Brain microvascular endothelial cell (primary cell): ENCODE data around the gene TTC7B.
A peak's percentile ranks its signal among the peaks of the same experiment; 100 is the strongest.

Experiments
- DNase-seq: peaks from one replicate; pipeline ENCODE4 v3.0.0-alpha.2; 2020
- H3K27ac ChIP-seq: fragments of 250-450 bp; sonication (Bioruptor Pico); 2 replicates; pipeline ENCODE4 v1.5.1; 2020; ENCODE audit warnings: mild to moderate bottlenecking, moderate library complexity
- H3K27me3 ChIP-seq: fragments of 250-450 bp; sonication (Bioruptor Pico); replicated peaks from 2 replicates; pipeline ENCODE4 v1.5.1; 2020; ENCODE audit warnings: mild to moderate bottlenecking
- H3K36me3 ChIP-seq: fragments of 250-450 bp; sonication (Bioruptor Pico); replicated peaks from 2 replicates; pipeline ENCODE4 v1.5.1; 2020; ENCODE audit warnings: mild to moderate bottlenecking
- H3K4me3 ChIP-seq: 2 replicates; pipeline ENCODE4 v1.5.1; 2011; ENCODE audit warnings: low read depth, mild to moderate bottlenecking, control low read depth, low read length, moderate library complexity
- CTCF ChIP-seq: IDR thresholded peaks from 2 replicates; pipeline ENCODE4 v1.5.1; 2011; ENCODE audit warnings: low read depth, mild to moderate bottlenecking, moderate library complexity, low read length, control low read depth, inconsistent platforms; ENCODE audit errors: missing control alignments
- in situ Hi-C: cut with HindIII; loops from 2 replicates; pipeline ENCODE4 v1.10.0; 2017; ENCODE audit warnings: low sequenced_read_pairs, low pct_ligation_motif_present

The TTC7B gene

GRCh38 chr14:90490720-90491050, 325.5 kb downstream of the TTC7B start:
- DNase-seq: no peak
- in situ Hi-C loops: no loop called here
- H3K27ac ChIP-seq: no peak overlapping the region
- no peak overlapping the region for H3K4me3 ChIP-seq
- no peak for TF ChIP-seq CTCF
- H3K36me3 ChIP-seq: no peaks in the 10 kb centered on the region
- no peaks in the 10 kb centered on the region for H3K27me3 ChIP-seq

DNA sequence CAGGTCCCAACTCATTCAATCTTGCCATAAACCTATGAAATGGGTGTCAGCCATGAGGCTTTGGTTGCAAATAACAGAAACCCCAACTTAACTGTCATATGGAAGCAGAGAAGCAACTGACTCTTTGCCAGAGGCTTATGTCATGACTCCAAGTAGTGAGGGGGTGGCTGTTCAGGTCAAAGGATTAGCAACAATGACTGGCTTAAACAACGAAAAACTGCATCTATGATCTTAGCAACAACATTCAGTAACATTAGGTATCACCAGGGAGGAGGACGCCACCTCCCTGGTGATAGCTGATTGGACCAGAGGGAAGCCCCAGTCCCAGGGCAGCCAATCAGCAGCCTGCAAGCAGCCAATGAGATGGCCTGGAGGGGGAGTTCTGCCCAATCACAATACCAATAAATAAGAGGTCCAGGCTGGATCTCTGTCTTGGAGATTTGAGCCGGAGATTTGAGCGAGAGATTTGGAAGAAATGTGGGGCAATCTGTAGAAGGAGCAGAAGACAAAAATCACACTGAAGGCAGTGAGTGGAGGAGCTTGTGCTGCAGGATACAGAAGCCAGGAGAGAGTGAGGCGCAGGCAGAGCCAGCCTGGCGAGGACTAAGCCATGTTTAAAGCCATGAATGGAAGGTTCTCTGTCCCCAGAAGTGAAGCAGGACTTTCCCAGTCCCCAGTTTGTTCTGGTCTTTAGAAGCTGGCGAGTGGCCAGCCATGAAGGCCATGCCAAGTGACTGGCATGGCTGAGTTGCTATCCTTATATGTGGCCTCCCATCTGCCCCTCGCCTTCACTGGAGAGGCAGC, 326.1 kb downstream of the TTC7B start:
- Histone ChIP-seq H3K27ac (no peak overlapping the region), H3K36me3 (no peaks in the 10 kb centered on the region), H3K4me3 (no peak overlapping the region), H3K27me3 (no peaks in the 10 kb centered on the region)
- DNase-seq: peak; percentile 31
- in situ Hi-C loops: no loop called here
- TF ChIP-seq CTCF: no peak

- no peak for DNase-seq
- TF ChIP-seq CTCF: no peak
- Histone ChIP-seq H3K4me3 (no peak overlapping the region), H3K27ac (no peak overlapping the region), H3K27me3 (no peaks in the 10 kb centered on the region), H3K36me3 (no peaks in the 10 kb centered on the region)
- in situ Hi-C loops: no loop called here
Measured at GRCh38 chr14:90489306-90489705, 326.9 kb downstream of the TTC7B start.

- no peaks in the 10 kb centered on the region for H3K27me3 ChIP-seq
- H3K27ac ChIP-seq: no peak overlapping the region
- TF ChIP-seq CTCF: no peak
- H3K4me3 ChIP-seq: no peak overlapping the region
- H3K36me3 ChIP-seq: no peaks in the 10 kb centered on the region
- in situ Hi-C loops: no loop called here
- no peak for DNase-seq
Measured at GRCh38 chr14:90488256-90488655, 328.0 kb downstream of the TTC7B start.

- no peak for DNase-seq
- Histone ChIP-seq H3K36me3 (no peaks in the 10 kb centered on the region), H3K4me3 (no peak overlapping the region), H3K27ac (no peak overlapping the region), H3K27me3 (no peaks in the 10 kb centered on the region)
- TF ChIP-seq CTCF: no peak
- in situ Hi-C loops: no loop called here
Measured at GRCh38 chr14:90487462-90487861, 328.8 kb downstream of the TTC7B start.

- no peak for DNase-seq
- Histone ChIP-seq H3K27me3 (no peaks in the 10 kb centered on the region), H3K36me3 (no peaks in the 10 kb centered on the region), H3K27ac (no peak overlapping the region), H3K4me3 (no peak overlapping the region)
- in situ Hi-C loops: no loop called here
- no peak for TF ChIP-seq CTCF
Measured at GRCh38 chr14:90487031-90487430, 329.2 kb downstream of the TTC7B start.
